LNCaP clone FGC (cell line): ENCODE measurements around the gene DBT.
A peak's percentile ranks its signal among the peaks of the same experiment; 100 is the strongest.
"Not testable (repeated sequence)": the region's sequence is repeated elsewhere in the genome, so short reads cannot be mapped to it uniquely, and the experiment has no call there.

ENCODE experiments used
- DNase-seq: peaks from one replicate; pipeline ENCODE4 v3.0.0-alpha.2; 2011; ENCODE audit warnings: low read depth
- H3K4me3 ChIP-seq: 2 replicates; pipeline ENCODE4 v1.5.1; 2011; ENCODE audit warnings: mild to moderate bottlenecking, low read depth, low read length, control low read depth
- TF ChIP-seq, protein P1 (sequence below): IDR thresholded peaks from 2 replicates; pipeline ENCODE4 v1.5.1; 2012; ENCODE audit warnings: mild to moderate bottlenecking; ENCODE audit not compliant: control insufficient read depth, insufficient read depth; ENCODE audit errors: extremely low read depth

The DBT gene

DNA sequence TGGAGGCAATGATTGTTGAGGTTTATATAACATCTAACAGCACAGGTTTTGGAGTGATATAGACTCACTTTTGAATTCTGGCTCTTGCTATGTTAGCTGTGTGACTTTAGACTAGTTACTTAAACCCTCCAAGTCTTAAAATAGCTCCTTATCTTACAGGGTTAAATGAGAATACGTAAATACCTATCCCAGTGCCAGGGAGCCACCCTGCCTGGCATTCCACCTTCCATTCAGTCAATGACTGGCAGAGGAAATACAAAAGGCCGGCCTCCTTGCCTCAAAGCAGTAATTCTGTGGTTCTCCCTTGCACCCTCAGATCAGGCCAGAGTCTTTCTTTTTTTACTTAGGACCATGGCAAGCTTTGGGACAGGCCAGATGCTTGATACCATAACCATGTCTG lies 31.8 kb downstream of the DBT start:
- TF ChIP-seq, protein P1, sequence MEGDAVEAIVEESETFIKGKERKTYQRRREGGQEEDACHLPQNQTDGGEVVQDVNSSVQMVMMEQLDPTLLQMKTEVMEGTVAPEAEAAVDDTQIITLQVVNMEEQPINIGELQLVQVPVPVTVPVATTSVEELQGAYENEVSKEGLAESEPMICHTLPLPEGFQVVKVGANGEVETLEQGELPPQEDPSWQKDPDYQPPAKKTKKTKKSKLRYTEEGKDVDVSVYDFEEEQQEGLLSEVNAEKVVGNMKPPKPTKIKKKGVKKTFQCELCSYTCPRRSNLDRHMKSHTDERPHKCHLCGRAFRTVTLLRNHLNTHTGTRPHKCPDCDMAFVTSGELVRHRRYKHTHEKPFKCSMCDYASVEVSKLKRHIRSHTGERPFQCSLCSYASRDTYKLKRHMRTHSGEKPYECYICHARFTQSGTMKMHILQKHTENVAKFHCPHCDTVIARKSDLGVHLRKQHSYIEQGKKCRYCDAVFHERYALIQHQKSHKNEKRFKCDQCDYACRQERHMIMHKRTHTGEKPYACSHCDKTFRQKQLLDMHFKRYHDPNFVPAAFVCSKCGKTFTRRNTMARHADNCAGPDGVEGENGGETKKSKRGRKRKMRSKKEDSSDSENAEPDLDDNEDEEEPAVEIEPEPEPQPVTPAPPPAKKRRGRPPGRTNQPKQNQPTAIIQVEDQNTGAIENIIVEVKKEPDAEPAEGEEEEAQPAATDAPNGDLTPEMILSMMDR, result no peak
- H3K4me3 ChIP-seq, result no peak overlapping the region
- no peak for DNase-seq

- TF ChIP-seq, protein P1, result no peak
- no peak overlapping the region for H3K4me3 ChIP-seq
- DNase-seq, result no peak
These were observed 34.5 kb downstream of the DBT start for GRCh38 chr1:100215101-100215500.

- TF ChIP-seq, protein P1, result no peak
- no peak overlapping the region for H3K4me3 ChIP-seq
- DNase-seq, result no peak
These were observed 36.5 kb downstream of the DBT start for GRCh38 chr1:100213141-100213540.

DNA sequence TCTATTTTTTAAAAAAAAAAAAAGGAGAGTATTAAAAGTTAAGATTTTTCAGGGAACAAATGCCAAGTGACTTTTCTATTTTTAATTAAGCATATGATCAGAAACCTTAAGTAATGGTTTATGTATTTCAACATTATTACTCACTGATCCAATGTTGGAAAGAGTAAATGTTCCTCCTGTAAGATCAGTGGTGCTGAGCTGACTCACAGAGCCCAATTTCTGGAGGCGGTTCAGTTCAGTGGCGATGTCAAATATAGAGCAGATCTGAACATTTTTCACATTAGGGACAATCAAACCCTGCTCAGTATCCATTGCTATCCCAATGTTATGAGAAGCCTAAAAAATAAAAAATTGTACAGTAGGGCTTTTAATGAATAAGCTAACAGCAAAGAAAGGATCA lies 43.3 kb downstream of the DBT start:
- TF ChIP-seq, protein P1, result no peak
- no peak for DNase-seq

GRCh38 chr1:100205593-100205992 lies 44.0 kb downstream of the DBT start:
- H3K4me3 ChIP-seq, DNase-seq: not testable (repeated sequence)

More for the DNA sequence above, 43.3 kb downstream of the DBT start:
- H3K4me3 ChIP-seq, result no peak overlapping the region

DNA sequence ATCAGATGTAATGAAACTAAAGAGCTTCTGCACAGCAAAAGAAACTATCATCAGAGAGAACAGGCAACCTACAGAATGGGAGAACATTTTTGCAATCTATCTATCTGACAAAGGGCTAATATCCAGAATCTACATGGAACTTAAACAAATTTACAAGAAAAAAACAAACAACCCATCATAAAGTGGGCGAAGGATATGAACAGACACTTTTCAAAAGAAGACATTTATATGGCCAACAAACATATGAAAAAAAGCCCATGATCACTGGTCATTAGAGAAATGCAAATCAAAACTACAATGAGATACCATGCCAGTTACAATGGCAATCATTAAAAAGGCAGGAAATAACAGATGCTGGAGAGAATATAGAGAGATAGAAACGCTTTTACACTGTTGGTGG lies 44.5 kb downstream of the DBT start:
- not testable (repeated sequence) for H3K4me3 ChIP-seq, DNase-seq

GRCh38 chr1:100202703-100203102 lies 46.9 kb downstream of the DBT start:
- H3K4me3 ChIP-seq, result not testable (repeated sequence)
- DNase-seq, result peak; percentile 40

DNA sequence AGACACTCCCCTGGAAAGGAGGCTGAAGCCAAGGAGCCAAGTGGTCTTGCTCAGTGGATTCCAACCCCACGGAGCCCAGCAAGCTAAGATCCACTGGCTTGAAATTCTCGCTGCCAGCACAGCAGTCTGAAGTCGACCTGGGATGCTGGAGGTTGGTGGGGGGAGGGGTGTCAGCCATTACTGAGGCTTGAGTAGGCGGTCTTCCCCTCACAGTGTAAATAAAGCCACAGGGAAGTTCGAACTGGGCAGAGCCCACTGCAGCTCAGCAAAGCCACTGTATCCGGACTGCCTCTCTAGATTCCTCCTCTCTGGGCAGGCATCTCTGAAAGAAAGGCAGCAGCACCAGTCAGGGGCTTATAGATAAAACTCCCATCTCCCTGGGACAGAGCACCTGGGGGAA lies 49.6 kb downstream of the DBT start:
- not testable (repeated sequence) for H3K4me3 ChIP-seq, DNase-seq

DNA sequence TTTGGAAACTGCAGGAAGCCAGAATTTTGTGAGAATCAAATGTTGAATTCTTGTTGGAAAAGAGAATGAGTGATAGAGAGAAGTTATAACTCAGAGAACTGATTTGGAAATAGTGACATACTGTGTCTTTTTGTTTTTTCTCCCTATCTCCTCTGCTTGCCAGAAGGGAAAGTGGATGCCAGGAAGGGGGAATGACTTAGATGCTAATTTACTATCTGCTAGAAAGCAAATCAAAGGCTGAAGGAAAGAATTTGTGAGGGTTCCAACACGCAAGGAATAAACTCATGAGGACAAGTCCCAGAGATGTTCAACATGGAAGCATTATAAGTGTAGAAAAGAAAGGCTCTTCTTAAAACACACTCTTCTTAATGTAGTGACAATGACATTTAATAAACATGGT lies 51.0 kb downstream of the DBT start:
- no peak overlapping the region for H3K4me3 ChIP-seq
- TF ChIP-seq, protein P1, result no peak
- no peak for DNase-seq
